Measurements from ENCODE around the gene LRRC8B. TPM values are rescaled to one million over a fixed set of nuclear protein-coding genes. Genes with fewer than 3 reads are reported as not detected.

LRRC8B gene
- total and polyA plus RNA-seq, 2 of the 8 experiments (the other 6 are each of a cell fraction or from before 2014, with no cell fraction given) = 18.4 to 29.2 TPM

GRCh38 chr1:89545264-89546038 is 20.8 kb downstream of the LRRC8B start (continued):
- TF ChIP-seq, protein P1, sequence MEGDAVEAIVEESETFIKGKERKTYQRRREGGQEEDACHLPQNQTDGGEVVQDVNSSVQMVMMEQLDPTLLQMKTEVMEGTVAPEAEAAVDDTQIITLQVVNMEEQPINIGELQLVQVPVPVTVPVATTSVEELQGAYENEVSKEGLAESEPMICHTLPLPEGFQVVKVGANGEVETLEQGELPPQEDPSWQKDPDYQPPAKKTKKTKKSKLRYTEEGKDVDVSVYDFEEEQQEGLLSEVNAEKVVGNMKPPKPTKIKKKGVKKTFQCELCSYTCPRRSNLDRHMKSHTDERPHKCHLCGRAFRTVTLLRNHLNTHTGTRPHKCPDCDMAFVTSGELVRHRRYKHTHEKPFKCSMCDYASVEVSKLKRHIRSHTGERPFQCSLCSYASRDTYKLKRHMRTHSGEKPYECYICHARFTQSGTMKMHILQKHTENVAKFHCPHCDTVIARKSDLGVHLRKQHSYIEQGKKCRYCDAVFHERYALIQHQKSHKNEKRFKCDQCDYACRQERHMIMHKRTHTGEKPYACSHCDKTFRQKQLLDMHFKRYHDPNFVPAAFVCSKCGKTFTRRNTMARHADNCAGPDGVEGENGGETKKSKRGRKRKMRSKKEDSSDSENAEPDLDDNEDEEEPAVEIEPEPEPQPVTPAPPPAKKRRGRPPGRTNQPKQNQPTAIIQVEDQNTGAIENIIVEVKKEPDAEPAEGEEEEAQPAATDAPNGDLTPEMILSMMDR (IDR thresholded peaks at IDR 0.05; ENCODE audit: control extremely low read depth in 1 of 3, insufficient read depth in 1 of 3, low read depth in 1 of 3, low read length in 3 of 3) = no peak
- TF ChIP-seq ZNF274 (IDR thresholded peaks at IDR 0.05; ENCODE audit: borderline replicate concordance, extremely low read depth, low read length) (no peak), FOSL1 (IDR thresholded peaks at IDR 0.05; ENCODE audit: insufficient read depth, low read depth, low read length) (no peak), SUZ12 (IDR thresholded peaks at IDR 0.05; ENCODE audit: low read length) (no peak), POLR2A (IDR thresholded peaks at IDR 0.05; ENCODE audit: control extremely low read depth in 1 of 2, low read depth in 2 of 2, low read length in 2 of 2) (no peak), RBBP5 (IDR thresholded peaks at IDR 0.05; ENCODE audit: borderline replicate concordance, low read depth, low read length) (no peak), CBX5 (IDR thresholded peaks at IDR 0.05; ENCODE audit: low read depth, low read length) (no peak), RNF2 (IDR thresholded peaks at IDR 0.05; ENCODE audit: borderline replicate concordance, low read depth, low read length, missing control alignments, poor library complexity, severe bottlenecking) (no peak), SIX5 (IDR thresholded peaks at IDR 0.05; ENCODE audit: low read depth, low read length) (no peak), CREB1 (IDR thresholded peaks at IDR 0.05) (no peak)

Measured in H1 (cell line).